ENCODE data around the gene CYP46A1. TPM values are rescaled to one million over a fixed set of nuclear protein-coding genes. Genes with fewer than 3 reads are reported as not detected.

Gene CYP46A1
- total and polyA plus RNA-seq, 3 donors from 2014 or later: 2.5 to 4.6 (median 4.2) TPM

DNA sequence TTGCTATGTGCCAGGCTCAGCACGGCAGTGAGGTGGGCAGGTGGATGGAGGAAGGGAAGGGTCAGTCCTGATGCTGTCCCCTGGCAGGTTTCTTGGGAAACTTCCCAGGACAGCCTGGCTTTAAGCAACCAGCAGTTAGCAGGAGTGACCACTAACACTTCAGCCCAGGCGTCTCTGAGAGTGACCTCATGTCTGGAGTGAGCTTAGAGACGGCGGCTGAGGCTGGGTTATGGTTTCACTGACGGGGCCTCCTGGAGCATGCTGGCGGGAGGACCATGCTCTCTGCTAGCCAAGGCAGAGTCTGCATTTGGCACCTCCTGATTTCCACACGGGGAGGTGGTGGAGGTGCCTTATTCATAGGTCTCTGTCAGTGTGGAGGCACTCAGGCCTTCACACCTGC is 36.7 kb upstream of the CYP46A1 start:
- Histone ChIP-seq H3K27me3 (no peaks in the 10 kb centered on the region), H3K4me3 (no peak overlapping the region), H3K4me1 (peaks cover 5% of the 10 kb centered on the region), H3K36me3 (ENCODE audit: low read depth, missing control alignments) (no peaks in the 10 kb centered on the region), H3K9me3 (no peaks in the 10 kb centered on the region), H3K27ac (no peak overlapping the region)
- intact Hi-C loops (cut with DNase I; ENCODE audit: low total_unique reads): no loop called here
- TF ChIP-seq, protein P1, sequence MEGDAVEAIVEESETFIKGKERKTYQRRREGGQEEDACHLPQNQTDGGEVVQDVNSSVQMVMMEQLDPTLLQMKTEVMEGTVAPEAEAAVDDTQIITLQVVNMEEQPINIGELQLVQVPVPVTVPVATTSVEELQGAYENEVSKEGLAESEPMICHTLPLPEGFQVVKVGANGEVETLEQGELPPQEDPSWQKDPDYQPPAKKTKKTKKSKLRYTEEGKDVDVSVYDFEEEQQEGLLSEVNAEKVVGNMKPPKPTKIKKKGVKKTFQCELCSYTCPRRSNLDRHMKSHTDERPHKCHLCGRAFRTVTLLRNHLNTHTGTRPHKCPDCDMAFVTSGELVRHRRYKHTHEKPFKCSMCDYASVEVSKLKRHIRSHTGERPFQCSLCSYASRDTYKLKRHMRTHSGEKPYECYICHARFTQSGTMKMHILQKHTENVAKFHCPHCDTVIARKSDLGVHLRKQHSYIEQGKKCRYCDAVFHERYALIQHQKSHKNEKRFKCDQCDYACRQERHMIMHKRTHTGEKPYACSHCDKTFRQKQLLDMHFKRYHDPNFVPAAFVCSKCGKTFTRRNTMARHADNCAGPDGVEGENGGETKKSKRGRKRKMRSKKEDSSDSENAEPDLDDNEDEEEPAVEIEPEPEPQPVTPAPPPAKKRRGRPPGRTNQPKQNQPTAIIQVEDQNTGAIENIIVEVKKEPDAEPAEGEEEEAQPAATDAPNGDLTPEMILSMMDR (IDR thresholded peaks at IDR 0.05): no peak
- no peak for TF ChIP-seq POLR2A (IDR thresholded peaks at IDR 0.05)
- DNase-seq: no peak
- WGBS, 2 donors: 93 to 95% methylated on average over 3 to 6 of the region's 7 CpGs

DNA sequence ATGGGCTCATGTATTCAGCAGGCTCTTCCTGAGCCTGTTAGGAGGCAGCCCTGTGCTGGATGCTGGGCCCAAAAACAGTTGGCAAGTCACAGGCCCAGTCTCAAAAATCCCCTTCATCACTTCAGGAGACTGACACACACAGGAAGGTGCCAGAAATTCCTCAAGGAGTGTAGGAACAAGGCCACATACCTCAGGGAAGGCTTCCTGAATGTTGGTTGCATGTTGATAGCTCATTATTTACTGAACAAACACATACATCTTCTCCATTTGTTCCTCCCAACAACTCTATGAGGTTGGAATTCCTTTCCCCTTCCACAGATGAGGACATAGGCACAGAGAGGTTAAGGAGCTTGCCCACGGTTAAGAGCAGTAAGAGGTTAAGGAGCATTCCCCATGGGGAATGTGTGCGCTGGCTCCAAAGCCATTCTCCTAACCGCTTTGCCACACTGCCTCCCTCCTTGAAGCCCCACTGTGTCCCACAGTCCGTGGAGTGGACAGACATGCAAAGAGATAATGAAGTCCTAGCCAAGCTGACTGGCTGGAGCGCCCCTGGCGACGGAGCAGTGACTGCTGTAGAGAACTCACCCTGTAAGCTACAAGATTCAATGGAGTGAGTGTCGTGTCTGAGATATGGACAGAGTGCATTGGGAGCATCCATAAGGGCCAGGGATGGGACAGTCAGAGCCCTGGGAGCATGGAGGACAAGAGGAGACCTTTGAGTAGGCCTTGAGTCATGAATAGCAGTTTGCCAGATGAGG is 35.9 kb upstream of the CYP46A1 start:
- no peak for TF ChIP-seq POLR2A (IDR thresholded peaks at IDR 0.05)
- TF ChIP-seq, protein P1 (IDR thresholded peaks at IDR 0.05): no peak
- DNase-seq: no peak
- Histone ChIP-seq H3K4me1 (peaks cover 5% of the 10 kb centered on the region), H3K4me3 (no peak overlapping the region), H3K36me3 (ENCODE audit: low read depth, missing control alignments) (no peaks in the 10 kb centered on the region), H3K27me3 (no peaks in the 10 kb centered on the region), H3K9me3 (no peaks in the 10 kb centered on the region), H3K27ac (no peak overlapping the region)
- intact Hi-C loops (cut with DNase I; ENCODE audit: low total_unique reads): no loop called here
- WGBS, 2 donors: 92% methylated on average over 8 of the region's 8 CpGs

DNA sequence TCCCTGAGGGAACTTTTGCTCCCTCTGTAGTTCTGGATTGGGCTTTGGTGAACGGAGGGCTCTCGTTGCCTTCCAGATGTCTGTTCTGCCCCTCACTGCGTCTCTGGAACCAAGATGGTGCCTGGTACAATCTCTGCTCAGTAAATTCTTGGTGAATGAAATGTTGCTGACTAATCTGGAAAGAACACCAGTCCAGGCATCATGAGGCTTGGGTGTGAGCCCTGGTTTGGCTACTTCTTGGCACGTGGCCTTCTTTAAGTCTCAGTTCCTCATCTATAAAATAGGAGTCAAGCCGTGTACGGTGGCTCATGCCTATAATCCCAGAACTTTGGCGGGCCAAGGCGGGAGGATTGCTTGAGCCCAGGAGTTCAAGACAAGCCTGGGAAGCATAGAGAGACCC is 34.9 kb upstream of the CYP46A1 start:
- intact Hi-C loops (cut with DNase I; ENCODE audit: low total_unique reads): no loop called here
- TF ChIP-seq, protein P1 (IDR thresholded peaks at IDR 0.05): no peak
- TF ChIP-seq POLR2A (IDR thresholded peaks at IDR 0.05): no peak
- 78 to 86% methylated on average over 8 of the region's 8 CpGs for WGBS, 2 donors
- H3K27ac ChIP-seq: no peak overlapping the region
- H3K27me3 ChIP-seq: no peaks in the 10 kb centered on the region
- no peaks in the 10 kb centered on the region for H3K36me3 ChIP-seq (ENCODE audit: low read depth, missing control alignments)
- H3K4me3 ChIP-seq: no peak overlapping the region
- no peak for DNase-seq
- peaks cover 5% of the 10 kb centered on the region for H3K4me1 ChIP-seq
- H3K9me3 ChIP-seq: no peaks in the 10 kb centered on the region

DNA sequence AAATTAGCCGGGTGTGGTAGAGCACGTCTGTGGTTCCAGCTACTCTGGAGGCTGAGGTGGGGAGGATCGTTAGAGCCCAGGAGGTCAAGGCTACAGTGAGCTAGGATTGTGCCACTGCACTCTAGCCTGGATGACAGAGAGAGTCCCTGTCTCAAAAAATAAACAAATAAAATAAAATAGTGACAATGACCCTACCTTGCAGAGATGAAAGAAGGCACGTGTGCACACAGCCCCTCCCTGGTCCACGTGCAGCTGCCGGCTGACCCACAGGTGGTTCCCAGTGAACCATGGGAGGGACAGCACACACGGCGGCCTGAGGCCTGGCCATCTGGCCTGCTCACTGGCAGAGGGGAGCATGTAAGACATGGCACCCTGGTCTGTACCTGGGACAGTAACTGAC is 34.5 kb upstream of the CYP46A1 start:
- intact Hi-C loops (cut with DNase I; ENCODE audit: low total_unique reads): no loop called here
- Histone ChIP-seq H3K9me3 (no peaks in the 10 kb centered on the region), H3K27ac (no peak overlapping the region), H3K4me1 (peaks cover 3% of the 10 kb centered on the region), H3K36me3 (ENCODE audit: low read depth, missing control alignments) (no peaks in the 10 kb centered on the region), H3K4me3 (no peak overlapping the region), H3K27me3 (no peaks in the 10 kb centered on the region)
- 73 to 82% methylated on average over 8 of the region's 8 CpGs for WGBS, 2 donors
- no peak for DNase-seq
- TF ChIP-seq, protein P1 (IDR thresholded peaks at IDR 0.05): no peak
- no peak for TF ChIP-seq POLR2A (IDR thresholded peaks at IDR 0.05)

DNA sequence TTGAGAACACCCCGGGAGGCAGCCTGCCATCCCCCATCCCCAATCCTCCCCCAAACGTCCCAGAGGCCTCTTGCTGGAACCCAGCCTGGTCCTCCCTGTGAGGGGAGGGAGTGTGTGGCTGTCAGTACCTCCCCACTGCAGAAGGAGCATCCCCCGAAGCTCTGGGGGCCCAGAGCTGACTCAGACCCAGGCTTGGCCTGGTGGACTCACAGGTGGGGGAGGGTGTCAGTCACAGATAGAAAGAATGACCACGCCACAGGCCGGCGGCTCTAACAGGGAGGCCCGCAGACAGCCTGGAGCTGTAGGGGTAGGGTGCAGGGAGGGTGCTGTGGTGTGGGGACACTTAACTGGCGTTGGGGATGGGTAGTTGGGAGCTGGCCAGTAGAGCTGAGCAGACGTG is 33.9 kb upstream of the CYP46A1 start:
- Histone ChIP-seq H3K36me3 (ENCODE audit: low read depth, missing control alignments) (no peaks in the 10 kb centered on the region), H3K4me3 (no peak overlapping the region), H3K9me3 (no peaks in the 10 kb centered on the region), H3K4me1 (no peaks in the 10 kb centered on the region), H3K27me3 (no peaks in the 10 kb centered on the region), H3K27ac (no peak overlapping the region)
- no peak for TF ChIP-seq POLR2A (IDR thresholded peaks at IDR 0.05)
- TF ChIP-seq, protein P1 (IDR thresholded peaks at IDR 0.05): no peak
- 77 to 86% methylated on average over 2 to 9 of the region's 9 CpGs for WGBS, 2 donors
- intact Hi-C loops (cut with DNase I; ENCODE audit: low total_unique reads): no loop called here
- DNase-seq: no peak
